Renal cortical epithelial cell (primary cell): ENCODE measurements around the gene RNF213. TPM values are rescaled to one million over a fixed set of nuclear protein-coding genes. Genes with fewer than 3 reads are reported as not detected.
A peak's percentile ranks its signal among the peaks of the same experiment; 100 is the strongest.
"Not testable (repeated sequence)": the region's sequence is repeated elsewhere in the genome, so short reads cannot be mapped to it uniquely, and the experiment has no call there.

Experiments used
- DNase-seq: peaks from one replicate; pipeline ENCODE4 v3.0.0-alpha.2; 2011; ENCODE audit warnings: low read depth
- total RNA-seq: library from RNA; depleted of rRNA; stranded (reverse); fragments of >200 nt; gene quantifications from 2 replicates; pipeline ENCODE4 v1.2.3, GENCODE V29; 2014

Gene RNF213
- total RNA-seq, 1 donor from 2014 or later = 763 TPM

DNA sequence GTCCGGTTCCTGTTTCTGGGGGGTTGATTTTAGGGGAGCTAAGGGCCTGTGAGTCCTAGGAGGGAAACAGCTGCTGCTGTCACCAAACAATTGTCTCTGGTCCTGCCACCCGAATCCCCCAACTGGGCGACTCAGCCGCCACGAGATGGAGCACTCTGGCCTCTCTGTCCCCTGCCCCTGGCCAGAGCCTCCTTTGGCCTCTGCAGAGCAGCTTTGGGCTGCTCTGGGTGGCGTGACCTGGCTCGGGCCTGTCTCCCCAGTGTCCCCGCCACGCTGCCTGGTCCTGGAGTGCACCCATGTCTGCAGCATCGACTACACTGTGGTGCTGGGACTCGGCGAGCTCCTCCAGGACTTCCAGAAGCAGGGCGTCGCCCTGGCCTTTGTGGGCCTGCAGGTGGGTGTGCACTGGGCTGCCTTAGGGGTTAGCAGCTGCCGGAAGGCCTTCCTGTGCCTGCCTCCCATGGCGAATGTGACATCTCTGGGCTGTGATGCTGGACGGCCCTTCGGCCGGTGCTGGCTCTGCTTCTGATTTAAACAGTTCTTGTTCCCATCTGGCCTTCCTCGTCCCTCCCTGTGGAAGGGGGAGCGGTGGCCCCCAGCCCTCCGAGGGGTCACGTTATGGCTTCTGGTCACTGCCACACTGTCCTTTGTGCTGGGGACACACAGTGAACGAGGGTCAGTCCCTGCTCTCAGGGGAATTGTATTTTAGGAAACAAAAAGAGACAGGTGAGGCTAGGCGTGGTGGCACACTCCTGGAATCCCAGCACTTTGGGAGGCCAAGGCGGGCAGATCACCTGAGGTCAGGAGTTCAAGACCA is 11.6 kb upstream of the RNF213 start:
- DNase-seq = no peak

- DNase-seq = no peak
Observed at GRCh38 chr17:80251966-80252365, 8.7 kb upstream of the RNF213 start.

GRCh38 chr17:80252871-80253270 is 7.8 kb upstream of the RNF213 start:
- peak; percentile 36 for DNase-seq

DNA sequence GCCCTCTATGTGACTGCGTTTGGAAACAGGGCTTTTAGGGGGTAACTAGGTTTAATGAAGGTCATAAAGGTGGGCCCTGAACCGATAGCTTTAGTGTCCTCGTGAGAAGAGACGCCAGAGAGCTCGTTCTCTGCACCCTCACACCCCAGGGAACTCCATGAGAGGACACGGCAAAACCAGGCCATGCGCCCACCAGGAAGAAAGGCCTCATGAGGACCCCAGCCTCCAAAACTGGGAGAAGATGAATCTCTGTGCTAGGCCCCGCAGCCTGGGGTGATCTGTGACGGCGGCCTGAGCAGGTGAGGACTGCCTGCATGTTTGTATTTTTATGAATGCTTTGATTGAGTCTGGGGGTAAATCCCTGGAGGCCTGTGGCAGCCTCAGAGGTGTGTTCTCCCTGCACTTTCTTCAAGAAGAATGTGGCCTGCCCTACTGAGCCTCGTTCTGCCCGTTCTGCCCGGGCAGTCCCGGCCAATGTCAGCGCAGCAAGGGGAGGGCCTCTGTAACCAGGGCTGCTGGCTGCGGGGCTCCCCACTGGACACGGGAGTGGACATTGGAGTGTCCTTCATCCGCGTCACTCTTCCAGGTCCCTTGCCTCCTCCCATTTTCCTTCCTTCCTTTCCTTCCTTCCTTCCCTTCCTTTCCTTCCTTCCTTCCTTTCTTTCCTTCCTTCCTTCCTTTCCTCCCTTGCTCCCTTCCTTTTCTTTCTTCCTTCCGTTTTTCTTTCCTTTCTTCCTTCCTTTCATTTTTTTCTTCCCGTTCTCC is 6.8 kb upstream of the RNF213 start:
- DNase-seq = peak; percentile 56

DNA sequence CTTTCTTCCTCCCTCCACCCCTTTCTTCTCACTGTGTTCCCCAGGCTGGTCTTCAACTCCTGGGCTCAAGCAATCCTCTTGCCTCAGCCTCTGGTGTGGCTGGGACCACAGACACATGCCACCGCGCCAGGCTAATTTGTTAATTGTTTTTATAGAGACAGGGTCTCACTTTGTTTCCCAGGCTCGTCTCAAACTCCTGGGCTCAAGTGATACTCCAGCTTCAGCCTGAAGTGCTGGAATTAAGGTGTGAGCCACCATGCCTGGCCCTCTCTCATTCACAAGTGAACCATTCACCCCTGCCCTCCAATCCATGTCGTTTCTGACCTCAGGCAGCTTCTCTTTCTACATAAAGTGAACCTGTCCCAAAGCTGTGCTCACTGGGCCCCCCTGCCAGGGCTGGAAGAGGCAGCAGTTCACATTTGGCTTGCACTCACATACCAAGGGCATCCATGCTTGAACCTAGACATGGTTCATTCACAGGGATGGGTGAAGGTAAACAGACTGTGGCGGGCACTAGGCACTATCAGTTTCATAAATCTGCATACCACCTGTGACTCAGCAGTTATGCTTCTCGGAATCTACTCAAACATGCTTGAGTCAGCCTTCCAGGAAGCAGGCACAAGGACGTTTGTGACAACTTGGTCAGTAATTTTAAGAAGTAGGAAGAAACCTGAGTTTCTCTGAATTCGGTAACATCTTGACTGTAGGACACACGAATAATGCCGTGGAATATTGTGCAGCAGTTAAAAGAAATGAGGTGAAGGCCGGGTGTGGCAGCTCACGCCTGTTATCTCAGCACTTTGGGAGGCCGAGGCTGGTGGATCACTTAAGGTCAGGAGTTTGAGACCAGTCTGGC is 6.0 kb upstream of the RNF213 start:
- DNase-seq = peak; percentile 100

DNA sequence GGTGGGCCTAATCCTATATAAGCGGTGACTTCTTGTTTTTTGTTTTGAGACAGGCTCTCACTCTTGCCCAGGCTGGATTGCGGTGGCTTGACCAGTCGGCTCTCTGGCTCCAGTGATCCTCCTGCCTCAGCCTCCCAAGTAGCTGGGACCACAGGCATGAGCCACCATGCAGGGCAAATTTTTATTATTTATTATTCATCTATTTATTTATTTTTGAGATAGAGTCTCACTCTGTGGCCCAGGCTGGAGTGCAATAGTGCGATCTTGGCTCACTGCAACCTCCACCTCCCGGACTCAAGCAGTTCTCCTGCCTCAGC is 4.7 kb upstream of the RNF213 start:
- no peak for DNase-seq

- DNase-seq = no peak
Observed at GRCh38 chr17:80257716-80258213, 2.9 kb upstream of the RNF213 start.

DNA sequence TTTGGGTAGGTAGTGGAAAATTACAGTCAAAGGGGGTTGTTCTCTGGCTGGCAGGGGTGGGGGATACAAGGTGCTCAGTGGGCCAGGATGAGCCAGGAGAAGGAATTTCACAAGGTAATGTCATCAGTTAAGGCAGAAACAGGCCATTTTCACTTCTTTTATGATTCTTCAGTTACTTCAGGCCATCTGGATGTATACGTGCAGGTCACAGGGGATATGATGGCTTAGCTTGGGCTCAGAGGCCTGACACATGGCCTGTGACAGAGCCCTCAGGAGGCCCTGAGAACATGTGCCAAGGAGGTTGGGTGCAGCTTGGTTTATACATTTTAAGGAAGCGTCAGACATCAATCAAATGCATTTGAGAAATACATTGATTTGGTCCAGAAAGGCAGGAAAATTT is 2.4 kb upstream of the RNF213 start:
- DNase-seq = not testable (repeated sequence)

DNA sequence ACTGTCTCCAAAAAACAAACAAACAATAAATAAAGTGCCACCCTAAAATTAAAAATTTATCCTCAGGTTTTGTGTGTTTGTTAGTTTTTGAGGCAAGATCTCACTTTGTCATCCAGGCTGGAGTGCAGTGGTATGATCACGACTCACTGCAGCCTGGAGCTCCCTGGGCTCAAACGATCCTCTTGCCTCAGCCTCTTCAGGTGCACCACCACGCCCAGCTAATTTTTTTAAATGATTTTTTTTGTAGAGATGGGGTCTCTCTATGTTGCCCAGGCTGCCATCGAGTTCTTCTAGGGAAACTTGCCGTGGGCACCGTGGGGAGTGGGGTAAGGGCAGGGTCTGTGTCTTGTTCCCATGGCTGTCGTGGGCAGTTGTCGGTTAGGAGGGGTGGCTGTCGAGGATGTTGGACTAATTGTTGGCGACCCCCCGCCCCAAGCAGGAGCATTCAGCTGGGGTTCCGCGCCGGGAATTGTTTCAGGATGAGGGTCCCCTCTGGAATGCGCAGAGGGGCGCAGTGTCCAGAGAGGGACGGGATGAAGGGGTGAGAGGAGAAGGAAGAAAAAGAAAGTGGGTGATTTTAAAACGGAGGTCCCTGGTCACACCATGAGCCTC is 1.1 kb upstream of the RNF213 start:
- no peak for DNase-seq

GRCh38 chr17:80260069-80260535 is 550 bp upstream of the RNF213 start:
- peak; percentile 36 for DNase-seq

DNA sequence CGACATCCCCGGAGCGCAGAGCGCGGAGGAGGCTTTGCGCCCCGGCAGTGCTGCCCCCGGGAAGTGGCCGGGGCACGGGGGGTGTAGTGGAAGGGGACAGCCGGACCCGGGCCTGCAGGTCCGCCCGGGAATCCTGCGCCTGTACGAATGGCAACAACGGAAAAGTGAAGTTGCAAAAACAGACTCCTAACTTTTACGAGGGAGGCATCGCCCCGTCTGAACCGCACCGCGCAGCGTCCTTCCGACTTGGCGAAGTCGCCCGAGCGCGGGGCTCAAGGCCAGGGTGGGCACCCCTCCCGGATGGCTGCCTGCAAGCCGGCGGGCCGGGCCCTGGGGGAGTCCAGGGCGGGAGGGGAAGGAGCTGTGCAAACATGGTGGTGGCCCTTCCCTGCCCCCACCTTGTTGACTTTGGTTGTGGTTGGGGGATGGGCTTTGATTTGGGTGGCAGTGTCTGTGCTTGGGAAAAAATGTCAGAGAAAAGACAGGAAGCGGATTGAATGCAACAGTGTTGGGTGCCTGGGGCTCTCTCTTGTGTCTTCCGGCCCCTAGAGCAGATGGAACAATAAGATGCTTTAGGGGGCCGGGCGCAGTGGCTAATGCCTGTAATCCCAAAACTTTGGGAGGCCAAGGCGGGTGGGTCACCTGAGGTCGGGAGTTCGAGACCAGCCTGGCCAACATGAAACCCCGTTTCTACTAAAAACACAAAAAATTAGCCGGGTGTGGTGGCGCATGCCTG is 675 bp downstream of the RNF213 start:
- DNase-seq = peak; percentile 42

DNA sequence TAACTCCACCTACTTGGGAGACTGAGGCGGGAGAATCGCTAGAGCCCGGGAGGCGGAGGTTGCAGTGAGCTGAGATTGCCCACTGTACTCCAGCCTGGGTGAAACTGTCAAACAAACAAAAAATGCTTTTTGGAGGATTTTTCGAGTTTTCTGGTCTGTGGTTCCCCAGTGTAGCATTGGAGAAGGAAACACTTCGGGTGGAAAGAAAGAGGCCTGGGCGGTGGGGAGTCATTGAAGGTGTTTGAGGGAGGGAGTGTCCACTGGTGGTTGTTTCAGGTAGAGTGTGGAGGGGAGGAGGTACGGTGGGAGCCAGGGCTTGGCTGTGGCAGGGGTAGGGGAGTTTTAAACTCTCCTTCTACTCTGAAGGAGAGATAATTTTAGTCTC is 1.2 kb downstream of the RNF213 start:
- DNase-seq = no peak

GRCh38 chr17:80262291-80262690 is 1.6 kb downstream of the RNF213 start:
- no peak for DNase-seq

DNA sequence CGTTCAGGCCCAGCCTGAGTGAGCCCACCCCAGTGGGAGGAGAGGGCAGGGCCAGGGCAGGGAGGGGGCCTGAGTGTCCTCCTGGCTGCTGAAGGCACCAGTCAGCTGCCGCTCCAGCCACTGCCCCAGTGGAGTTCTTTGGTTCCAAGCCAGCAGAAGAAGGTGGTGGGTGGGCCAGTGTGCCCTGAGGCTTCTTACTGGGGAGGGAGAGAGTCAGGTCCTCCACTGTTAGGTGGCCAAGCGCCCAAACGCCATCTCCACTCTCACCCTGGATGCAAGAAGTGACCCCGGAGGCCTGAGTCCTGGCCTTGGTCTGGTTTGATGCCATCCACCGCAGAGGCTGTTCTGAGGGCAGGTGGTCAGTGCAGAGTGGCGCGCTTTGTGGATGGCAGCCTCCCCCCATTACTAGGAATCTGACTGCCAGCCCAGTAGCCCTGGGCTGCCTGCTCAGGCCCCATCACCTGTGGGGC is 2.2 kb downstream of the RNF213 start:
- no peak for DNase-seq

DNA sequence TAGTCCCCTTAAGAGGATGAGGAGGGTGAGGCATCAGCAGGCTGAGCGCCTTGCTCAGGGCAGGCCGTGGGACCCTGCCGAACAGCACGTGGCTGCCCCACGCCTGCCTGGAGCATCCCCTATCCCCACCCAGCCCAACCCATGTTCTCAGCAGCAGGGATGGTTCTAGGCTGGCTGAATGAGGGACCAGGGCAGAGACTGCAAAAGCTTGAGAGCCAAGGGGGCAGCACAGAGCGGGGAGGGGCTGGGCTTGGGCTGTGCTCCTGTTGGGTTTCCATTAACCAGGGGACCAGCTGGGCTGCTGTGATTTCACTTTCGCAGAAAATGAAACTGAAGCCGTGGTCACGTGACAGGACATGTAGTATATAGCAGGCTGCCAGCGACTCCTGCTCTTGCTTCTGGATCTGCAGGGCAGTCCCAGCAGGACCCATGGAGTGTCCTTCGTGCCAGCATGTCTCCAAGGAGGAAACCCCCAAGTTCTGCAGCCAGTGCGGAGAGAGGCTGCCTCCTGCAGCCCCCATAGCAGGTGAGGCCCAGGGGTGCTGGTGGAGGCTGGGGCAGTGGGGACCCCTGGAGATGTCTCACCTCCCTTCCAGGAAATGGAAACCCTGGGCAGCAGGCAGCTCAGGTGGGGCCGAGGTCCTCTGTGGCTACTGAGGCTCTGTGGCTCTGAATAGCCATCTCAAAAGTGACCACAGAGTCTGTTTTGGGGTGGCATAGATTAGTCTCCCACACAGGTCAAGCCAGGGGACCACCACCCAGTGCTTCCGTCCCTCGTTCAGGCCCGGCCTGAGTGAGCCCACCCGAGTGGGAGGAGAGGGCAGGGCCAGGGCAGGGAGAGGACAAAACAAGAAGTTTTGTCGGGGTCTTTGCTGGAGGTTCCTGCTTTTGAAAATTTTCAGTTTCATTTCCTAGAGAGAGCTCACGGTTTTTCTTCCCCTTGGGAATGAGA is 2.9 kb downstream of the RNF213 start:
- DNase-seq = peak; percentile 93

- no peak for DNase-seq
Observed at GRCh38 chr17:80264205-80265075, 3.8 kb downstream of the RNF213 start.

- DNase-seq = no peak
Observed at GRCh38 chr17:80265205-80266068, 4.8 kb downstream of the RNF213 start.

- no peak for DNase-seq
Observed at GRCh38 chr17:80267391-80267790, 6.7 kb downstream of the RNF213 start.
